Thyroid gland (tissue), 4 donors: ENCODE data around the gene CLEC11A.

ENCODE experiments used
- POLR2A ChIP-seq, 2 donors: fragments of 450-650 bp; IDR thresholded peaks; one replicate each; pipeline ENCODE4 v1.6.1; 2017; ENCODE audit warnings: antibody characterized with exemption in 2 of 2, mild to moderate bottlenecking in 2 of 2, moderate library complexity in 1 of 2
- TF ChIP-seq, protein P1 (sequence below), 6 experiments: fragments of 200-600 bp in 3 of 6; fragments of 450-650 bp in 3 of 6; sonication (generic) in 3 of 6; IDR thresholded peaks; one replicate each; pipeline ENCODE4 v1.5.1; 2016 to 2019; ENCODE audit warnings: antibody characterized with exemption in 6 of 6, mild to moderate bottlenecking in 2 of 6, inconsistent platforms in 1 of 6, moderate library complexity in 1 of 6

DNA sequence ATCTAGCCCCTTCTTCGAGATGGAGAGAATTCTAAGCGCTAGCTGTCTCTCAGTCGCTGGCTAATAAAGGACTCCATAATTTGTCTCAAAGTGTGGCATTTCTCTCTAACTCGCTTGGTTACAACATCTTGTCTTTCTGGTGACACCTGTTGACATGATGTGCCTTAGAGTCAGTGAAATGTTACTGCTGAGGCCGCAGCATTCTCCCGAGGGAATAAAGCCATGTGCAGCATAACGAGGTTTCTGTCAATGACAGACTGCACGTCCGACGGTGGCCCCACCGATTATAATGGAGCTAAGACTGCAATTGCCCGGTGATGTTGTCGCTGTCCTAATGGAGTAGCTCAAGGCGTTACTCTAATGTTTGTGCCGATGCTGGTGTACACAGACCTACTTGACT lies 26.8 kb downstream of the CLEC11A start:
- TF ChIP-seq, protein P1, sequence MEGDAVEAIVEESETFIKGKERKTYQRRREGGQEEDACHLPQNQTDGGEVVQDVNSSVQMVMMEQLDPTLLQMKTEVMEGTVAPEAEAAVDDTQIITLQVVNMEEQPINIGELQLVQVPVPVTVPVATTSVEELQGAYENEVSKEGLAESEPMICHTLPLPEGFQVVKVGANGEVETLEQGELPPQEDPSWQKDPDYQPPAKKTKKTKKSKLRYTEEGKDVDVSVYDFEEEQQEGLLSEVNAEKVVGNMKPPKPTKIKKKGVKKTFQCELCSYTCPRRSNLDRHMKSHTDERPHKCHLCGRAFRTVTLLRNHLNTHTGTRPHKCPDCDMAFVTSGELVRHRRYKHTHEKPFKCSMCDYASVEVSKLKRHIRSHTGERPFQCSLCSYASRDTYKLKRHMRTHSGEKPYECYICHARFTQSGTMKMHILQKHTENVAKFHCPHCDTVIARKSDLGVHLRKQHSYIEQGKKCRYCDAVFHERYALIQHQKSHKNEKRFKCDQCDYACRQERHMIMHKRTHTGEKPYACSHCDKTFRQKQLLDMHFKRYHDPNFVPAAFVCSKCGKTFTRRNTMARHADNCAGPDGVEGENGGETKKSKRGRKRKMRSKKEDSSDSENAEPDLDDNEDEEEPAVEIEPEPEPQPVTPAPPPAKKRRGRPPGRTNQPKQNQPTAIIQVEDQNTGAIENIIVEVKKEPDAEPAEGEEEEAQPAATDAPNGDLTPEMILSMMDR (IDR thresholded peaks at IDR 0.05) = no peak
- no peak for TF ChIP-seq POLR2A (IDR thresholded peaks at IDR 0.05)
